ENCODE data around the gene PSMA2.
"Not testable (repeated sequence)": the region's sequence is repeated elsewhere in the genome, so short reads cannot be mapped to it uniquely, and the experiment has no call there.

PSMA2 gene

GRCh38 chr7:42907316-42907715, 24.7 kb downstream of the PSMA2 start:
- DNase-seq (ENCODE audit: low read depth), result no peak

- DNase-seq (ENCODE audit: low read depth), result no peak
These were observed 25.8 kb downstream of the PSMA2 start for GRCh38 chr7:42906181-42906580.

GRCh38 chr7:42902331-42902730, 29.6 kb downstream of the PSMA2 start:
- no peak for DNase-seq (ENCODE audit: low read depth)

GRCh38 chr7:42900842-42901241, 31.1 kb downstream of the PSMA2 start:
- no peak for DNase-seq (ENCODE audit: low read depth)

GRCh38 chr7:42893346-42894240, 38.4 kb downstream of the PSMA2 start:
- DNase-seq (ENCODE audit: low read depth), result no peak

GRCh38 chr7:42886893-42887505, 45.0 kb downstream of the PSMA2 start:
- DNase-seq (ENCODE audit: low read depth), result no peak

- no peak for DNase-seq (ENCODE audit: low read depth)
These were observed 45.8 kb downstream of the PSMA2 start for GRCh38 chr7:42886129-42886528.

- DNase-seq (ENCODE audit: low read depth), result not testable (repeated sequence)
These were observed 46.8 kb downstream of the PSMA2 start for GRCh38 chr7:42885183-42885582.

- DNase-seq (ENCODE audit: low read depth), result no peak
These were observed 48.0 kb downstream of the PSMA2 start for GRCh38 chr7:42883950-42884349.

- DNase-seq (ENCODE audit: low read depth), result no peak
These were observed 51.6 kb downstream of the PSMA2 start for GRCh38 chr7:42880392-42880791.

GRCh38 chr7:42878303-42878702, 53.7 kb downstream of the PSMA2 start:
- no peak for DNase-seq (ENCODE audit: low read depth)

- no peak for DNase-seq (ENCODE audit: low read depth)
These were observed 54.1 kb downstream of the PSMA2 start for GRCh38 chr7:42877862-42878261.

GRCh38 chr7:42876182-42877068, 55.5 kb downstream of the PSMA2 start:
- DNase-seq (ENCODE audit: low read depth), result peak; percentile 40

GRCh38 chr7:42869131-42870020, 62.6 kb downstream of the PSMA2 start:
- DNase-seq (ENCODE audit: low read depth), result no peak

GRCh38 chr7:42868480-42868879, 63.5 kb downstream of the PSMA2 start:
- no peak for DNase-seq (ENCODE audit: low read depth)

Measured in fibroblast of the conjunctiva (primary cell).